GM12864 (cell line): ENCODE results near the gene MRPL52.
A peak's percentile ranks its signal among the peaks of the same experiment; 100 is the strongest.
"Not testable (repeated sequence)": the region's sequence is repeated elsewhere in the genome, so short reads cannot be mapped to it uniquely, and the experiment has no call there.

Experiments used
- DNase-seq: peaks from one replicate; pipeline ENCODE4 v3.0.0-alpha.2; 2011; ENCODE audit warnings: low read depth
- H3K4me3 ChIP-seq: 2 replicates; pipeline ENCODE4 v1.5.1; 2011; ENCODE audit warnings: mild to moderate bottlenecking, low read depth, low read length, control low read depth
- CTCF ChIP-seq: IDR thresholded peaks from 2 replicates; pipeline ENCODE4 v1.5.1; 2011; ENCODE audit warnings: low read depth, mild to moderate bottlenecking, moderate library complexity, low read length, control low read depth, inconsistent platforms; ENCODE audit errors: missing control alignments

Gene MRPL52

GRCh38 chr14:22820731-22821130 lies 9.0 kb upstream of the MRPL52 start:
- TF ChIP-seq CTCF: no peak
- no peak overlapping the region for H3K4me3 ChIP-seq
- DNase-seq: no peak

- TF ChIP-seq CTCF: no peak
- DNase-seq: no peak
- H3K4me3 ChIP-seq: no peak overlapping the region
Observed at GRCh38 chr14:22821193-22822015, 8.3 kb upstream of the MRPL52 start.

GRCh38 chr14:22822016-22822570 lies 7.6 kb upstream of the MRPL52 start:
- TF ChIP-seq CTCF: no peak
- peak overlapping the region; percentile 52 for H3K4me3 ChIP-seq
- no peak for DNase-seq

- TF ChIP-seq CTCF: peak; percentile 75
- no peak for DNase-seq
- H3K4me3 ChIP-seq: peak overlapping the region; percentile 52
Observed at GRCh38 chr14:22822571-22823098, 7.1 kb upstream of the MRPL52 start.

- no peak overlapping the region for H3K4me3 ChIP-seq
- no peak for DNase-seq
- TF ChIP-seq CTCF: no peak
Observed at GRCh38 chr14:22824711-22825359, 4.9 kb upstream of the MRPL52 start.

- peak overlapping the region; percentile 78 for H3K4me3 ChIP-seq
- DNase-seq: not testable (repeated sequence)
Observed at GRCh38 chr14:22829076-22829660, 519 bp upstream of the MRPL52 start.

GRCh38 chr14:22830443-22831010 lies 840 bp downstream of the MRPL52 start:
- peak overlapping the region; percentile 78 for H3K4me3 ChIP-seq
- TF ChIP-seq CTCF: no peak
- DNase-seq: no peak
